AG09319 (cell line): ENCODE results near the gene CCT7.

ENCODE experiments used
- DNase-seq: peaks from one replicate; pipeline ENCODE4 v3.0.0-alpha.2; 2010; ENCODE audit warnings: low read depth; ENCODE audit errors: extremely low read depth
- TF ChIP-seq, protein P1 (sequence below): IDR thresholded peaks from 2 replicates; pipeline ENCODE4 v1.5.1; 2011; ENCODE audit warnings: low read depth, mild to moderate bottlenecking, inconsistent platforms, low read length, moderate library complexity

CCT7 gene

DNA sequence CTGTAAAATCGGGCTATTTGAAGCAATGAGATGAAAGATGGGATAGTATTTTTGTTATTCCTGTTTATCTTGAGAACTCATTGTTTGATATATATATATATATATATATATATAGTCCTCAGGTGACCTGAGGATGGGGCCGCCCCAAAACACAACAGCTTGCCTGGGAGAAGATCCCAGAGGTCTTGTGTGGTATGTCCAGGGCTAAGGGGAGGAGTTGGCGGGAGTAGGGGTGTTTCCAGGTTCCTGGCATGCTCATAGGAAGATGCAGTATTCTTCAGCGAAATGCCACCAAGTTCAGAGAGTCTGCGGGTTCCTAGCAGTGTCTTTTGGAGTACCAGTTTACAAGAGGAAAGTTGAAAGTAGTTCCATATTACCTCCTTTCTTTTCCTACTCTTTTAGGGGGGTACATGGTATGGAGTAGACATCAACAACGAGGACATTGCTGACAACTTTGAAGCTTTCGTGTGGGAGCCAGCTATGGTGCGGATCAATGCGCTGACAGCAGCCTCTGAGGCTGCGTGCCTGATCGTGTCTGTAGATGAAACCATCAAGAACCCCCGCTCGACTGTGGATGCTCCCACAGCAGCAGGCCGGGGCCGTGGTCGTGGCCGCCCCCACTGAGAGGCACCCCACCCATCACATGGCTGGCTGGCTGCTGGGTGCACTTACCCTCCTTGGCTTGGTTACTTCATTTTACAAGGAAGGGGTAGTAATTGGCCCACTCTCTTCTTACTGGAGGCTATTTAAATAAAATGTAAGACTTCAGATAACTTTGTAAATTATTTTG is 18.3 kb downstream of the CCT7 start:
- TF ChIP-seq, protein P1, sequence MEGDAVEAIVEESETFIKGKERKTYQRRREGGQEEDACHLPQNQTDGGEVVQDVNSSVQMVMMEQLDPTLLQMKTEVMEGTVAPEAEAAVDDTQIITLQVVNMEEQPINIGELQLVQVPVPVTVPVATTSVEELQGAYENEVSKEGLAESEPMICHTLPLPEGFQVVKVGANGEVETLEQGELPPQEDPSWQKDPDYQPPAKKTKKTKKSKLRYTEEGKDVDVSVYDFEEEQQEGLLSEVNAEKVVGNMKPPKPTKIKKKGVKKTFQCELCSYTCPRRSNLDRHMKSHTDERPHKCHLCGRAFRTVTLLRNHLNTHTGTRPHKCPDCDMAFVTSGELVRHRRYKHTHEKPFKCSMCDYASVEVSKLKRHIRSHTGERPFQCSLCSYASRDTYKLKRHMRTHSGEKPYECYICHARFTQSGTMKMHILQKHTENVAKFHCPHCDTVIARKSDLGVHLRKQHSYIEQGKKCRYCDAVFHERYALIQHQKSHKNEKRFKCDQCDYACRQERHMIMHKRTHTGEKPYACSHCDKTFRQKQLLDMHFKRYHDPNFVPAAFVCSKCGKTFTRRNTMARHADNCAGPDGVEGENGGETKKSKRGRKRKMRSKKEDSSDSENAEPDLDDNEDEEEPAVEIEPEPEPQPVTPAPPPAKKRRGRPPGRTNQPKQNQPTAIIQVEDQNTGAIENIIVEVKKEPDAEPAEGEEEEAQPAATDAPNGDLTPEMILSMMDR: no peak
- DNase-seq: no peak

DNA sequence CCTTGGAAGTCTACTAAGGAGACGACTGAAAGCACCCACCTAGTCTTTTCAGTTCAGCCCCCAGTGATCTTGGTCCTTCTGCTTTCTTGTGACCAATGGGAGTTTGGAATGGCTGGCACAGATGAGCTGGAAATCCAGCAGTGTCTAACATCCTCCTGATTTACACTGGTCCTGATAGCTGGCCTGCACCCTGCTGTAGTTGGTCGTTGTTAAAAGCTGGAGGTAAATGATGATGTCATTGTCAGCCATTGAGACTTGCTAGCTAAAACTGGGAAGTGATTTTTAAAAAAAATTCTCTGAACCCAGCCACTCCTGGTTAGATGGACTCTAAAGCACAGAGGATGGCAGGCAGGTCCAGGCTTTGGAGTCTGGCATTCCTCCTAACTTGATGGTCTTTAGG is 19.3 kb downstream of the CCT7 start:
- DNase-seq: no peak
- TF ChIP-seq, protein P1: no peak

DNA sequence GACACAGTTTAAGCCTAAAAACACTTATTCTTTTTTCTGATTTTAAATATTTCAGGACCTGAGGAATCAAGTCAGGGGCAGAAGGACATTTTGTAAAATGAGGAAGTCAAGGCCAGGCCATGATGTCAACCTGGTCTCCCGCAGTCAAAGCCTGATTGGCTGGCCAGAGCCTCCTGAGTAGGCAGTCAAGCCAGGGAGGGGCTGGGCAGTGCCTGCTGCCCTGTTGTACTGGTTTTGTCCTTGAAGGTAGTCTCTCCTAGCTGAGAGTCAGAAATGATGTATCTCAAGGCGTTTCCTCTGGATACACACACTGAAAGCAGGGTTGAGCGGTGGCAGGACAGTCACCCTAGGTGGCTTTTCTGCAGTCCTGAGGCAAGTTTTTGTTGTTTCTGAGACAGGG is 19.8 kb downstream of the CCT7 start:
- TF ChIP-seq, protein P1: no peak
- DNase-seq: no peak

DNA sequence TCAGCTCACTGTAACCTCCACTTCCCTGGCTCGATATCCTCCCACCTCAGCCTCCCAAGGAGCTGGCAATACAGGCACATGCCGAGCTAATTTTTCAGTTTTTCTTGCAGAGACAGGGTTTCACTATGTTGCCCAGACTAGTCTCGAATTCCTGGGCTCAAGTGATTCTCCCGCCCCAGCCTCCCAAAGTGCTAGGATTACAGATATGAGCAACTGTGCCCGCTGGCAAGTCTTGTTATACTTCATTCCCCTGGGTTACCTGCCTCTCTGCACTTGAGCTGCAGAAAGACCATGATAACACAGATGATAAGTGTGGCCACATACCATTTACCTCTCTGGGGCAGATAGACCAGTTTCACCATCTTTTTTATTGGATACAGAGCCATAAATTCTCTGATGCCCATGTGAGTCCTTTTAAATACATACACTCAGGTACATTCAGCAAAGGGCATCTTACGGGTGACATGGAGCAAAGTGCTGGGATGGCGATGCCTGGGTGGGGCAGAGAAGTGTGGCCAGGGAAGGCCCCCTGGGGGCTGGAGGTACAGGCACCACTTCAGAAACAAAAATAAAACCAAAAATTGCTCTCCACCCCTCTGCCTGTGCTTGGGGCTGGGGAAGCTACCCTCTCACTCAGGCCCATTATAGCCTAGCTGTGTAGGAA is 20.4 kb downstream of the CCT7 start:
- no peak for DNase-seq
- TF ChIP-seq, protein P1: no peak

DNA sequence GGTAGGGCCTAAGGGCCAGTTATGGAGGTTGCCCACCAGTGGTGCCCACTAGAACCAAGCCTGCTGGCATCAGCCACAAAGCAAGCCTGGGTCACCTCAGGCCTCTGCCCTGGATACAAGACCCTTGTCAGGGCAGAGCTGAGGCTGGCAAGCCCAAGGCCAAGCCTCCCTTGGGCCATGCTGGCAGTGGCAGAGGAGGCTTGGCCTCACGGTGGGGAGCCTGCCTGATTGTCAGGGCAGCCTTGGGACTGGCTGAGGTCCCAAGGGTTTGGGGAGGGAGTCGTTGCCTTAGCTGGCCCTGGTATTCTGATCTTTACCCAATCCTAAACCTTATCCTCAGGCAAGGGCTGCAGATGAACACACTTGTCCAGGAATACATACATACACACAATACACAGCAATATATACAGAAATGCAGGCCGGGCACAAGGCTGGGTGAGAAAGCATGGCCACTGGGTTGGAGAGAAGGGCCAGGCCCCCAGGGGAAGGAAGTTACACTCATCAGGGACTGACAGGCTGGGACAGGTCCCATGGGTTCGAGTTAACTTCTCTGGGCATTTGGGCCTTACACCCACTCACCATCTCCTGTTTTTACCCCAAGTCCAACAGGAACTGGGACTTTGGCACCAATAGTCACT is 21.0 kb downstream of the CCT7 start:
- no peak for DNase-seq
- TF ChIP-seq, protein P1: no peak

DNA sequence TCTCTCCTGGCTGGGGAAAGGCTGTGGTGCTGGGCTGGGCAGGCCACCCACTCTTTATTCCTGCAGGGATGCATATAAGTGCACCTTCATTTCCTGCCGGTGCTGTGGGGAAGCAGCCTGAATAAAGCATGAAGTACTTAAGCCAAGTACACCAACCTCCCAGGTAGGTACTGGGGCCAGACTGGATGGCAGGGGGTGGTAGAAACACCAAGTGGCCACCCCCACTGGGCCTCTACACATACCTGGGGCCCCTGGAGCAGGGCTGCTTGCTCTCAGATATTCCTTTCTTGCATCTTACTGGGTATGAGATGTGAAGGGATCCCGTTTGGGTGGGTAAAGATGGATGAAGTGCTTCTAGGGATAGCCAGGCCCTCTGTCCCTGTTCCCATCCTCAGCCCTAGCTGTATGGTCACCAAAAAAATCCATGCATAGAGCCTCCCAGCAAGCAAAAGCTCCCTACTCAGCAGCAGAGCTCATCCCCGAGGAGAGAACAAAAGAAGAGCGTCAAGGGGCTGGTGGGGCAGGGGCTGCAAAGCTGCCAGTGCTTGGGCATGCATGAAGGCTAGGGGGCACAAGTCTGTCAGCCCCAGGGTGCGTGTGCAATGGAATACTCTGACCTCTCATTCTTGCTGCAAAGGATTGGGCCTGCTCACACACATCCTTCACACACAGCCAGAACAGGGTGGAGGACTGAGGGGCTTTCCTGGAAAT is 22.0 kb downstream of the CCT7 start:
- TF ChIP-seq, protein P1: no peak
- no peak for DNase-seq
